Body of pancreas (tissue), 4 donors: ENCODE measurements around the gene TLR9.

Experiments used
- CTCF ChIP-seq, 7 experiments: fragments of 450-650 bp in 4 of 7; fragments of 200-600 bp in 3 of 7; sonication (generic) in 3 of 7; IDR thresholded peaks; one replicate each; pipeline ENCODE4 v1.5.1; 2016 to 2019; ENCODE audit warnings: antibody characterized with exemption in 7 of 7
- POLR2A ChIP-seq, 3 donors: fragments of 450-650 bp; IDR thresholded peaks; one replicate each; pipeline ENCODE4 v1.6.1; 2016; ENCODE audit warnings: antibody characterized with exemption in 3 of 3, mild to moderate bottlenecking in 2 of 3

DNA sequence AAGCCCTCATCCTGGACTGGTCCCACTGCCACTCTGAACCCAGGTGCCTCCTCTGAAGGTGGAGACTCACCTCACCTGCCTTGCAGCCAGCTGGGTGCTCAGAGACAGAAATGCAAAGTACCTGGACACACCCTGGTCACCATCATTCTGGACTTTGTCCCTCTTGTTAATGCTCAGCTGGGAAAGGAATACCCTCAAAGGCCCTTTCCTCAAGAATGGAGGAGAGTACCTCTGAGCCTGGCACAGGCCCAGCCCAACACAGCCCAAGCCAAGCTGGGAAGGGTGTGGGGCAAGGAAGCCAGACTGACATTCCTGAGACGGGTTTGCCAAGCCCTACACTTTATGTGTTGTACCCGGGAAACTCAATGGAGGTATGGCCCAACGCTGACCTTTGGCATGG, 28.5 kb downstream of the TLR9 start:
- TF ChIP-seq CTCF (IDR thresholded peaks at IDR 0.05) (no peak), POLR2A (IDR thresholded peaks at IDR 0.05) (no peak)
